DMS153 treated with DMSO at 0.1 percent for 48 hours (cell line): ENCODE measurements around the gene ANKS6.

Source experiments
- DNase-seq: peaks from one replicate; lab custom pipeline; 2025; ENCODE audit not compliant: unreplicated experiment; lab: John Stamatoyannopoulos, UW

The ANKS6 gene

DNA sequence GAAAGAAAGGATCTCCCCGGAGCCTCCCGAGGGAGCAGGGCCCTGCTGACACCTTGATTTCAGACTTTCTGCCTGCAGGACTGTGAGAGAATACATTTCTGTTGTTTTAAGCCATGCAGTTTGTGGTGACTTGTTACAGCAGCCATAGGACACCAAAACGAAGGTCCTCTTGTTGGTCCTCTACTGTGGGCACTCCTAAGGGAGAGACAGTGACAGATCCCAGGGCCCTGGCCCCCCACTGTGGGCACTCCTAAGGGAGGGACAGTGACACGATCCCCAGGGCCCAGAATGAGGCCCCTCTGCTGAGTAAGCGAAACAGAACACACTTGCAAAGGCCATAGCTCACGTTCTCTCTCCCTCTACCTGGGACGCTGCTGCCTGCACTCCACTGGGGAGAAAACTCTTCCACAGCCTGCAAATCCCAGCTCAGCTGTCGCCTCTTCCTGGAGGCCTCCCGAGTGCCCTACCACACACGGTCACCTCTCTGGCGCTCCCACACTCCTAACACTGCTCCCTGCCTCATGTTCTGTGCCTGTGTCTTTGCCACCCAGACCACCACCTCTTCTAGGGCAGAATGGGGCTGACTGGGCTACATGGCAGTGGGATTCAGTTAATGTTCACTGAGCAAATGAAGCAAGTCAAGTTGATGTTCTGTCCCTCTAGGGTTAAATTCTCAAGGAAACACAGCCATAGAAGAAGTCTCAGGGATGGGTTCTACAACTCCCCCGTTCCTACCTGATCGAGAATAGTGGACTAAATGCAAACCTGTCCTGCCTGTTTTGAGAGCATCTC, 23.8 kb downstream of the ANKS6 start:
- no peak for DNase-seq

DNA sequence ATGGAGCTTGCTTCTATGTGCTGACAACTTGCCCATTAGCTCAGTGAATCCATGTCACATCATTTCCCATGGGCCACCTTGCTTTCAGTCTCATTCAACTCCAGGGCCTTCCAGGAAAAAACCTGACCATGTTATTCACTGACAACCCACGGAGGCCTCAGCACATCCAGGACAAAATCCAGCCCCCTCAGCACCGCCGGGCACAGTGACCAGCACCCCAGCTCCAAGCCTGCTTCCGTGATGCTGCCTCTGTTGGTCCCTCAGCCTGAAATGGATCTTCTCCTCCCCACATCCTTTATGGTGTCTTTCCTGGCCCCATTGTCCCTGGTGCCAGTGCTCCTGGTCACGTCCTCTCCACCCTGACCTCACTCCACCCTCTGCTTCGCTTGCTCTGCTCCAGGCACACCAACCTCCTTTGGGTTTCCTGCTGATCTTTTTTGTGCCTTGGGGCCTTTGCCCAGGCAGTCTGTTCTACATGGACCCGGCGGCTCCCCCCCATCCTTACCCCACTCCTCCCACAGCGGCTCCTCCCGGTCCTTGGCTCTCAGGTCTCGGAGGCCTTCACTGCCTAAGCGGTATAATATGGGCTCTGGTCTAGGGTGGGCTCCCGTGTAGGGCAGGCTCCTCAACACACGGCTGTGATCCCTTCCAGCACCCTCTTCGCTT, 25.0 kb downstream of the ANKS6 start:
- no peak for DNase-seq

DNA sequence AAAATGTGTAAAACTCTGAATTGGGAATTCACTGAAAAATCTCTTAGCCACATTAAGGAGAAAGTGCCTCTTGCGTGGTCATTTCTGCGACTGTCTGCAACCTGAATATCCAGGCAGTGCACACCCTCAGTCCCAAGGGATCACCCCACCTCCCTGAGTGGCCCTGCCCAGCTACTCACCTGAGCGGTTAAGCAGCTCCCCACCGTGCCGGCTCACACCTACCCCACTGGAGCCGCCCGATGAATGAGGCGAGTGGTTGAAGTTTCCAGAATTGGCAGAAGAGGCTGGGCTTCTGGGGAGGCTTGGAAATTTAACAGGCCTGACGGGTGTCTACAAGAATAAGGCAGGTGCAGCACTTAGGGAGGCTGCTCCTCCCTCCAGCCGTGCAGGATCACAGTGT, 25.6 kb downstream of the ANKS6 start:
- DNase-seq = no peak

DNA sequence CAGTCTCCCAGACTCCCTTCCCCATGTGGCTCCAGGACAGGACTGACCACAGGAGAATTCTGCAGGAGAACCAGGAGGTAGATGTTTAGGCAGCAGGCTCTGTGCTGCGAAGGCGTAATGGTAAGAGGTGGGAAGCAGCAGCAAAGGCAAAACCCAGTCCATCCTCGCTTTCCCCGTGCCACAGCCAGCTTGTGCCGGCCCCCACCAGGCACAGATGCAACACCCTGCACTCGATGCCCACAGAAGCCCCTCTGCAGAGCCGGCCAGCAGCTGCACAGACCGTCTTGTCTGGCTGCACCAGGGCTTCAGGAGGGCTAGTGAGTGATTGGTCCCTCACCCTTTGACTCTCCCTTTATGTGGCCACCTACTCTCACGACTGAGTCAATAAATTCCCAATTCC, 28.0 kb downstream of the ANKS6 start:
- no peak for DNase-seq

DNA sequence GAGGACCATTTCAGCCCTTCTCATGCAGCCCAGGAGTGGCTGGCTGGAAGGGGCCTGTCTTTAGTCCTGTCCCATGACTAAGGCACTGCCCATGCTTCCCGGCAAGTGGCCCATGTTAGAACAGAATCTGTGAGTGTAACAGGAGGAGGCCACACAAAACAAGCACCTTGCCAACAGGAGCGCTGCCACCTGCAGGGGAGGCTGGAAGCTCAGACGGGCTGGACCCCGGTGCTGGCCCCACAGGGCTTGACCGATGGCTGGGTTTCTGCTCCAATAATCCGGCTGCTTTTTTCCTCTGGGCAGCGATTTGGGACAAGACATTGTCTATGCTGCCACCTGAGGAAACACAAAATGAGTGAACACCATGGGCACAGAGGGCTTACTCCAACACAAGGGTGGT, 28.4 kb downstream of the ANKS6 start:
- DNase-seq = no peak

DNA sequence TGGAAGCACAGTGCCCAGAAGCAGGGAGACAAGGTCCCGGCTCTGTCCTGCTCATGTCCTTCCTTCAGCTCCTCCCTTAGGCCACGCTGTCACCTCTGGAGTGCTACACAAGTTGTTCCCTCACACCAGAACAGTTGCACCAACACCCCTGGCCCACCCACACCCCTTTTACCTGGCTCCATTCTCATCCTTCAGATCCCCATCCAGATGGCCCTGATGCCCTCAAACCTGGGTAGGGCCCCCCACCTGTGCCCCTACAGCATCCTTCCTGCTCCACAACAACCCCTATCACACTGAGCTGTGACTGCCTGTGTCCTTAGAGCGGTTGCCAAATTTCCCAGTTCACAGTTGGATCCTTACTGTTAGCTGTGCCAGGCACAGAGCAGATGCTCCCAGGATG, 29.2 kb downstream of the ANKS6 start:
- no peak for DNase-seq

DNA sequence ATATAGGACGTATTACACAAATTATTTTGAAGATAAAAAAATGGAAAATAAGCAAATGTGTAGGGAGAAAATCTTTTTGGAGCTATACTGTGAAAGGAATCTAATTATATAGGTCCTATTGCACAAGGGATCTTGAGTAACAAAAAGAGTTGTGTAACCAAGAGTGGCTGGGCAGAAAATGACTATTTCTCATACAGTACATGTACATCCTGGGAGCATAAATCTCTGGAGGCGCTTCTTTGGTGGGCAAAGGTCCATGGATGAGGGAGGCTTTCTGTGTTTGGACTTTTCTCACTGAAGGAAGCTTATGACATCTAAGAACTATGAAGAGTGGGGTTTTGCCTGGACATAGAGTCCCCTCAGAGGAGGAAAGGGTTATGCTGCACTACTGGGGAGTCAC, 29.8 kb downstream of the ANKS6 start:
- DNase-seq = no peak

DNA sequence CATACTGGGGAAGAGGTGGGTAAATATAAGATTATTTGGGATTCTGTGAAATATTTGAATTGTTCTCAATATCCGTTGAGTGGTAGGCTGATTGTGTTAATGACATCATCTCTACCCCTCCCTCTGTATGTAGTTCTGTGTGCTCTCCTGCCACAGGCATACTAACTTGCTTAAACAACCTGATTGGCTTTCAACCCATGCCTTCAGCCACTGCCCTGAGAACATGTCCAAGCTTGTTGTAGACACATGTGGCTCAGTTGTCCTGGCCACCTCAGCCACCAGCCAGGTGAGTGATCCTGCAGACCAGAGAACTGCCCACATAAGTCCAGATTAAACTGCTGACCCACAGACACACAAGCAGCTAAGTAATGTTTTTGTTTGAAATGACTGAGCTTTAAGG, 31.1 kb downstream of the ANKS6 start:
- DNase-seq = no peak

DNA sequence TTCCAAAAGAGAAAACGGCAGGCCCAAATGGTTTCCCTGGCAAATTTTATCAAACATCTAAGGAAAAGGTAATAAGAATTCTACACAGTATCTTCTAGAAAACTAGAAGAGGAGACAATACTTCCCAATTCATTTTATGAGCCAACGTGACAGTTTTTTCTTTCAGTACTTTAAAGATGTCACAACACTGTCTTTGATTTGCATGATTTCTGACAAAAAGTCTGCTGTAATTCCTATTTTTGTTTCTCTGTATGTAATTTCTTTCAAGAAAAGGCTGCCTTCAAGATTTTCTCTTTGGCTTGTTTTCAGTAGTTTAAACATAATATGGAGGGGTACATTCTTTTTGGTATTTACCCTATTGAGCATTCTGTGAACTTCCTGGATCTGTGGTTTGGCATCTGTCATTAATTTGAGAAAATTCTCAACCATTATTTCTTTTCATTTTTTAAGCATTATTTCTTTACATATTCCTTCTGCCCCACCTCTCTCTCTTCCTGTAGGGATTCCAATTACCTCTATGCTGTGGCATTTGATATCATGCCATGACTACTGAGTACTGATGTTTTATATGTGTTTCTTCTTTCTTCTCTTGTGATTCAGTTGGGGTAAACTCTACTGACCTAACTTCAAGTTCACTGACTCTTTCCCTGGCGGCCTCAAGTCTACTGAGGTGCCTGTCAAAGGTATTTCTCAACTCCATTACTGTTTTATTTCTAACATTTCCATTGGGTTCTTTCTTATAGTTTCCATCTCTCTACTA, 32.2 kb downstream of the ANKS6 start:
- DNase-seq = no peak

DNA sequence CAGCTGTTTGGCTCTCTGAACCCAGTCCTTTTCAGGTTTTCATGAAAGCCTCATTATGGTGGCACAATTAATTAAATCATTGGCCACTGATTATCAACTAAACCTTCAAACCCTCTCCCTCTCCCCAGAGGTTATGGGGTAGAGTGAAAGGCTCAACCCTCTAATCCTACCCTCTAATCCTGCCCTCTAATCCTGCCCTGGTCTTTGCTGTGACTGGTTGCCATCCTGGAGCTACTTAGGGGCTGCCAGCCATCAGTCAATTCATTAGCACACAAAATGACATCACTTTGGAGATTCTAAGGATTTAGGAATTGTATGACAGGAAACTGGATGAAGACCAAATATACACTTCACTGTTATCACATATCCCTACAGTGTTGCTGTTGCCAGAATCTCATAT, 36.1 kb downstream of the ANKS6 start:
- DNase-seq = no peak

DNA sequence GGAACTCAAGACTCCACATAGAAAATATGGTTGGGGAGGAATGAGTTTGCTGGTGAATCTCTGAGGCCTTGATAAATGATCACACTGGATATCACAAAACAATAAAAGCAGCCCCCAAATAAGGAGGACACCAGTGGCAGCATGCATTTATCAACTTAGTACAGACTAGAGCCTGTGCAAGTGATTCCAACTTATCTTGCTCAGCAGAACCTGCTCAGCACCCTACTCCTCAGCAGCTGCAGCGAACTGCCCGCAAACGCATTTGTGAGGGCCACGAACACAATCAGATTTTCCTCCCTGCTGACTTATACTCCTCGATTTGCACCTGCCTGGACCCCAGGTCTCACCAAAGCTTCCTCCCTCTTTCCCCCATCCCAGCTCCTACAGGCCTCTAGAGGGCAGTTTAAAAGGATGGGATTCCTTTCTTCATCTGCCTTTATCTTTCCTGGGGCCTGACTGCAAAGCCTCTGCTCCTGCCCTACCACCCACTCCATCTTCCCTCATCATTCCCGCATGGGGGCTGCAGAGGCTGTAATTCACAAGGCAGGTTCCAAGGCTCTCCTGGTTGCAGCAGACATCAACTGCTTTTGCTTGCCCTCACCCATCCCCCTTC, 41.2 kb downstream of the ANKS6 start:
- DNase-seq = no peak

DNA sequence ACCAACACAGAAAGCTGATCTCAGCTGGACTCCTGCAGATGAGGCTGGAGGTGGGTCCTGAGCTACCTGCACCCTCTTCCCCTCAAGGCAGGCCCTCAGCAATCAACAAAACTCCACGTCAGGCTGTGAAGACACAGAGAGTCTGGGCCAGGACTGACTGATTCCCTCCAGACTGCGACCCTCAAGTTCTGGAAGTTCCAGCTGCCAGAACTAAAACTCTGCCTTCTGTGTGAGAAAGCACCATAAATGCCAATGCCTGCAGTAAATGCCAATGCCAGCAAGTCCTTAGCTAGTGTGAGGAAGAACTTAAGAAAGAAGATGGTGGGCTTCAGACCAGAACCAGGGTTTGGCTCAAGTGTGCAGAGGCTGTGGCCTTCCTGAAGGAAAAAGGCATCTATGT, 45.1 kb downstream of the ANKS6 start:
- no peak for DNase-seq

DNA sequence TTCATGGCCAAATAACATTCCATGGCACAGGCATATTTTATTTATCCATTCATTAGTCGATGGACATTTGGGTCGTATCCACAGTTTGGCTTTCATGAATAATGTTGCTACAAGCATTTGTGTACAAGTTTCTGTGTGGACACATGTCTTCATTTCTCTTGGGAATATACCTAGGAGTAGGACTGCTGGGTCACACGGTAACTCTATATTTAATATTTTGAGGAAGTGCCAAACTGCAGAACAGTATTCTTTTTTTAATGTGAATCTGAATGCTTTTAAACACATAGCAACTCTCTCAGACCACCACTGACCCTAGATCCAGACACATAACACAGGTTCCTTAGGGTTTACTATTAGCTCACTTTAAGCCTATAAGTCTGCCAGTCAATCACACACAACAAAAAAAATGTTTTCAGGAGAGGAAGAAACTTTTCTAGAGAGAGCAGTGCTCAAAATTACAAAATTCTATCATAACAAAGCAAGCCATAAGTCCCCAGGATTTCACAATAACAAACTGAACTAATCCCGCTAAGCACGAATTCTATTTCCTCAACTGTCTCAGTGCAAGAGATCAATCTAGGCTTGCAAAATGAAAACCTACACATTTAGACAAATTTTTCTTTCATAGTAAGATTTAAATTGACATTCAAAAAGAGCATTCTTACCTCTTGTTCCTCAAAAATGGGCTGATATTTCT, 45.8 kb downstream of the ANKS6 start:
- DNase-seq = no peak

DNA sequence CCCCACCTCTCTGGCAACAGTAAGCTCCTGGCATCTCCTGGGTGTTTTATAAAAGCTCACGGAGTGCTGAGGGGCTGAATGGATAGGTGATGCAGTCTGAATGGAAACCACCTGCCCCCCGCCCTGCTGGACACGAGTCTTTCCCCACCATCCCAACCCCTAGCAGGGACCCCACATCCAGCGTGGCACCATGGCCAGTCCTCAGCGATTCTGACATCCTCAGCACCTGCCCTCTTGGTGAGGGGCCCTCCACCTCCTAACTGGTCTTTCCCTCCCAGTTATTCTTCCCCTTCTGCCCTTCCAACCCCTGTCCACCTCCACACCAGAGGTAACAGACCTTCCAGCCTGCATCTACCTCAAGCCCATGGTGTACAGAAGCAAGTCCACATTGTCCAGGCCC, 48.9 kb downstream of the ANKS6 start:
- no peak for DNase-seq

DNA sequence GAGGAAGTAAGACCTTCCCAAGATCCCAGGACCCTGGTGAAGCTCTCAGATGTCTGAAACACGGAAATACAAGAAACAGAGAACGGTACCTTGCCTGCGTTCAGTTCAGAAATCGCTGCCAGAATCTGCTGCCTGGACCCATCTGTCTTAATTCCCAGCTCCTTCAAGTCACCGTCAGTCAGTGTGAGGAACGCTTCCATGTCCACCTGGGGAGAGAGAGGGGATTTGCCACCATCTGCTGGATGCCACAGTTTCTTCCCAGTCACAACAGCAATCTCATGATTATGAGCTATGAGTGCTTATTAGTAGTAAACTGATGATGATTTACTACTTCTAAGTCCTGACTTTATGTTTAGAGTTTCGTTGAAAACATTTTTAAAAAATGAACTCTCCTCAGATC, 50.9 kb downstream of the ANKS6 start:
- no peak for DNase-seq

DNA sequence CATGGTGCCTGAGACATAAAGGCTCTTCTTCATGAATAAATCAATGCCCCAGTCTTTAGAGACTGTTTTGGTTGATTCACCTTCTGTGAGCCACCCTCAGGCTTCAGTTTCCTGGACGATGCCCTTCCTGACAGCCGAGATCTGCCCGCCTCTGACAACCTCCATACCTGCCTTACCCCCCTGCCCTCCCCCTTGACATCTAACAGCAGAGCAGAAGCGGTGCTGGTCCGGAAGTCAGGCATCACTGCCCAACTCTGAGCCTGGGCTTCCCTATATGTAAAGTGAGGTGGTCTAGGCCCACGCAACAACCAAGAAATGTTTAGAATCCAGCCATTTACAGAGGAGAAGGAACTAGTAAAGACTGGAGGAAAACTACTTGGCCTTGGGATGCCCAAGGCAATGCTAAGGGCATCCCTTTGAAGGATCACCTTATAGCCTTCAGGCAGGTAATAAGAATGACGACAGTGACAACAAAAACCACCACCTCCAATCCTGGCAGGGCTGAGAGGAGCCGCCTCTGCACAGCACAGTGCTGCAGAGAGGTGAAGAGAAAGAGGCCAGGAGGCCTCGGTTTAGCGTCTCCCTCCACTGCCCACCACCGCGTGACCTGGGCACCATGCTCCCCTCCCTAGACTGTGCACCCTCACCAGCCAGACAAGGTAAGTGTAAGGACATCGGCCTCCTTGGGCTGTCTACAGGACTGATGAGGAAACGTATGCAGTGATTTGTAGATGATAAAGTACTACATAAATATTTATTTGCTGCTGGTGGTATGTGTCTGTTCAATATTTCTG, 52.3 kb downstream of the ANKS6 start:
- DNase-seq = no peak

DNA sequence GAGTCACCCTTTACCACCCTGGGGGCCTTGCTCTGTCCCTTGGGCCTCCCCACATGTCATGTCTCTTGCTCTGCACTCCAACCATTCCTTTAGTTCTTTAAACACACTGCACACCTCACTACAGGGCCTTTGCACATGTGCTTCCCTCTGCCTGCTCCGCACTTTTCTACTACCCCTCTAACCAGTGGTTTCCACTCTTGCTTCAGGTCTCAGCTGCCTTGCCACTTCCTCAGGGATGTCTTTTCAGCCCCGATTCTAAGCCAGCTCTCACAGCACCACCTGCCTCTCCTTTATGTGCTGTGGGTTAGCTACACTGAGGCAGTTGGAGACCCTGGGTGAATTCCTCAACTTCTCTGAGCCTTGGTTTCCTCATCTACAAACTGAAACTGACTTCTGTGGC, 53.0 kb downstream of the ANKS6 start:
- DNase-seq = no peak

DNA sequence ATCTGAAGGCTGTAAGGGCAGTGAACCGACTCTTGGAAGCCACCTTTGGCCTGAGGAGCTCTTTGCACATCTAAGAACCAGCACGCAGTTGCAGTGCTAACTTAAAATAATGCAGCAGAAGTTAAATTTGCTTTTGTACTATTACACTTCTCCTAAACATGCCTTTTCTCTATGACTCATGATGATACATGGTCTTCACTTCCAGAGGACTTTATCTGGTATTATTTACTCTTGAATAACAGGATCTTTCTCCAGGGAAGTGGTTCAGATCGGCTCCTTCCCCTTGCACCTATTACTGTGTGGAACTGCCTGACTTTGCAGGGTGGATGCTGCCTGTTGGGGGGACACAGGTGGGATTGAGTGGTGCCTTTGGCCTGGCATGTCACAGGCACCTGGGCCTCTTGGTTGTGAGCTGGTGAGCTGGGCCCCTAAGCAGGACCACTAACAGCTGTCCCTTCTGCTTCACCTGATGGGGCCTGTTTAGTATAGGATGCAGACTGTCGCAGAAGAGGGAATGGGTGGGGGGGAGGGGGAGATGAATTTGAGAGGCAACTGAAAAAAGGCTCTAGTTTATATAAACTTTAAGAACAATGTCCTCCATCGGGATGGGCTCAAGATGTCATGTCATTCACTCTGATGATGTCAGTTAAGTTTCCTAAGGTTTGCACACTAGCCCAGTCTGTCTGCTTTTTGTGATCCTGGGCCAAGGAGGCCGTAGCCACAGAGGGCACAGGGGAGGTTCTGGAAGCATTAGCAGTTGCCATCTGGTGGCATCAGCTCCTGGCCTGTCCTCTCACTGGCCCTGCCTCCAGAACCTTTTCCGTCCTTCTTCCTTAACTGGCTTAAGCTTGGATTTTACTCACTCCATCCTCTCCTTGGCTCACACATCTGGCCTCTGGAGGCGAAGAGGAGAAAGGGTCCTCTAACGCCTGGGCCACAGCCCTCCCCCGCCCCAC, 53.8 kb downstream of the ANKS6 start:
- no peak for DNase-seq

DNA sequence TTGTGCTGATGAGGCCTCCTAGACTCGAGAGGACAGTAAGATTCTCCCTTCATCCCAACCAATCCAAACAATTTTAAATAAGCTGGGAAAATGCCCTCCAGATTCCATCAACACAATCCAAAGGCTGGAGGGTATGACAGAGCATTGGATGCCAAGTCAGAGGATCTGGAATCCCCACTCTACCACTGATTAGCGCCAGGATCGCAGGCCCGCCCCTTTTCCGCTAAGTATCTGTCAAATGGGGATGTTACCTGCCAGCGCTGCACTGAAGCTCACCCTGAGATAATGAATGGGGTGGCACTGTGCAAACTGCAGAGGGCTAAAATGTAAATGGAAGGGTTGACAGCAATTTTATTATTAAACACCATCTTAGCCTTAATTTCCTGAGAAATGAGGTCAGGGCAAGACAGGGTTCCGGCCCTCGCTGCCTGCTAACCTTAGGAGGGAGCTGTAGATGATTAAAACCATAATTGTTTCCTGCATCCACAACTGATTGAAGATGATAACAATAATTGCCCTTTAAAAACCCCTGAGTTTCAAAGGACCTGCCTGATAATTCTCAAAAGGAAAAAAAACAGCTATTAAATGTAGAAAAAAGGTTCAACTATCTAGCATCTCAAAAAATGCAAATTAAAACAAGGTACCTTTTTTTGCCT, 56.0 kb downstream of the ANKS6 start:
- no peak for DNase-seq
